Panc1 (cell line): ENCODE measurements around the gene FOXD4L6.
"Not testable (repeated sequence)": the region's sequence is repeated elsewhere in the genome, so short reads cannot be mapped to it uniquely, and the experiment has no call there.

Experiments used
- POLR2AphosphoS5 ChIP-seq: IDR thresholded peaks from 2 replicates; pipeline ENCODE4 v1.6.1; 2012; ENCODE audit warnings: mild to moderate bottlenecking, low read depth, low read length, moderate library complexity
- TF ChIP-seq, protein P1 (sequence below): fragments of 450-650 bp; IDR thresholded peaks from 2 replicates; pipeline ENCODE4 v1.5.1; 2017; ENCODE audit warnings: mild to moderate bottlenecking

- TF ChIP-seq POLR2AphosphoS5: not testable (repeated sequence)
- TF ChIP-seq, protein P1, sequence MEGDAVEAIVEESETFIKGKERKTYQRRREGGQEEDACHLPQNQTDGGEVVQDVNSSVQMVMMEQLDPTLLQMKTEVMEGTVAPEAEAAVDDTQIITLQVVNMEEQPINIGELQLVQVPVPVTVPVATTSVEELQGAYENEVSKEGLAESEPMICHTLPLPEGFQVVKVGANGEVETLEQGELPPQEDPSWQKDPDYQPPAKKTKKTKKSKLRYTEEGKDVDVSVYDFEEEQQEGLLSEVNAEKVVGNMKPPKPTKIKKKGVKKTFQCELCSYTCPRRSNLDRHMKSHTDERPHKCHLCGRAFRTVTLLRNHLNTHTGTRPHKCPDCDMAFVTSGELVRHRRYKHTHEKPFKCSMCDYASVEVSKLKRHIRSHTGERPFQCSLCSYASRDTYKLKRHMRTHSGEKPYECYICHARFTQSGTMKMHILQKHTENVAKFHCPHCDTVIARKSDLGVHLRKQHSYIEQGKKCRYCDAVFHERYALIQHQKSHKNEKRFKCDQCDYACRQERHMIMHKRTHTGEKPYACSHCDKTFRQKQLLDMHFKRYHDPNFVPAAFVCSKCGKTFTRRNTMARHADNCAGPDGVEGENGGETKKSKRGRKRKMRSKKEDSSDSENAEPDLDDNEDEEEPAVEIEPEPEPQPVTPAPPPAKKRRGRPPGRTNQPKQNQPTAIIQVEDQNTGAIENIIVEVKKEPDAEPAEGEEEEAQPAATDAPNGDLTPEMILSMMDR: not testable (repeated sequence)
These were observed 13.4 kb upstream of the FOXD4L6 start for GRCh38 chr9:41141878-41142277.
